PC-3 (cell line): ENCODE data around the gene EIF4G1.

Source experiments
- EZH2 ChIP-seq: fragments of 300-600 bp; sonication (generic); IDR thresholded peaks from one replicate; pipeline ENCODE4 v1.6.1; 2017; ENCODE audit warnings: antibody characterized with exemption, mild to moderate bottlenecking, low read length; ENCODE audit not compliant: unreplicated experiment
- TF ChIP-seq, protein P1 (sequence below): fragments of 300-600 bp; sonication (generic); conservative IDR thresholded peaks from 2 replicates; pipeline ENCODE4 v1.5.1; 2017; ENCODE audit warnings: antibody characterized with exemption, low read depth, mild to moderate bottlenecking, low read length

DNA sequence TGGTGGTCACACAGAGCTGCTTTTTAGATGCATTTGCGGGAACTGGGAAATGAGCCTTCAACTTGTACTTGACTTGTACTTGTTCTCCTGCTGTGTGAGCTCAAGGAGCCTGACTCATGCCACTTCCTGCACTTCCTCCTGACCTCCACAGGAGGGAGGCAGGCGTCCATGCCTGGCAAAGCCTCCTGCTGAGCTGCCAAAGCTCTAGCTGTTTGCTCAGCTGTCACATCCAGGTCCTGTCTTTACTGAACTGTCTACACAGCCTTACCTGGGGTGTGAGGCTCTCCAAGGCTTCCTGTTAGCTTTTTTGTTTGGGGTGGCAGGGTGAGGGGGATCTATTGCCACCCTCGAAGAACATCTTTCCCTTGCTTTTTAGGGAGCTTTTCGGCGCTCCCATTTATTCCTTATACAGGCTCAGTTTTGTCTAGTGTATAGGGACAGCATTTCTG, 57.2 kb downstream of the EIF4G1 start:
- TF ChIP-seq, protein P1, sequence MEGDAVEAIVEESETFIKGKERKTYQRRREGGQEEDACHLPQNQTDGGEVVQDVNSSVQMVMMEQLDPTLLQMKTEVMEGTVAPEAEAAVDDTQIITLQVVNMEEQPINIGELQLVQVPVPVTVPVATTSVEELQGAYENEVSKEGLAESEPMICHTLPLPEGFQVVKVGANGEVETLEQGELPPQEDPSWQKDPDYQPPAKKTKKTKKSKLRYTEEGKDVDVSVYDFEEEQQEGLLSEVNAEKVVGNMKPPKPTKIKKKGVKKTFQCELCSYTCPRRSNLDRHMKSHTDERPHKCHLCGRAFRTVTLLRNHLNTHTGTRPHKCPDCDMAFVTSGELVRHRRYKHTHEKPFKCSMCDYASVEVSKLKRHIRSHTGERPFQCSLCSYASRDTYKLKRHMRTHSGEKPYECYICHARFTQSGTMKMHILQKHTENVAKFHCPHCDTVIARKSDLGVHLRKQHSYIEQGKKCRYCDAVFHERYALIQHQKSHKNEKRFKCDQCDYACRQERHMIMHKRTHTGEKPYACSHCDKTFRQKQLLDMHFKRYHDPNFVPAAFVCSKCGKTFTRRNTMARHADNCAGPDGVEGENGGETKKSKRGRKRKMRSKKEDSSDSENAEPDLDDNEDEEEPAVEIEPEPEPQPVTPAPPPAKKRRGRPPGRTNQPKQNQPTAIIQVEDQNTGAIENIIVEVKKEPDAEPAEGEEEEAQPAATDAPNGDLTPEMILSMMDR = peak; percentile 97
- TF ChIP-seq EZH2 = no peak
